ACHN (cell line): ENCODE data around the gene KCNC1.

ENCODE experiments used
- DNase-seq: peaks from one replicate; pipeline ENCODE4 v3.0.0-alpha.2; 2015
- in situ Hi-C: cut with HindIII; loops from 2 replicates; pipeline ENCODE4 v1.10.0; 2017; ENCODE audit warnings: low sequenced_read_pairs, low pct_ligation_motif_present, low pct_unique_long_range_greater_than_20kb

KCNC1 gene

DNA sequence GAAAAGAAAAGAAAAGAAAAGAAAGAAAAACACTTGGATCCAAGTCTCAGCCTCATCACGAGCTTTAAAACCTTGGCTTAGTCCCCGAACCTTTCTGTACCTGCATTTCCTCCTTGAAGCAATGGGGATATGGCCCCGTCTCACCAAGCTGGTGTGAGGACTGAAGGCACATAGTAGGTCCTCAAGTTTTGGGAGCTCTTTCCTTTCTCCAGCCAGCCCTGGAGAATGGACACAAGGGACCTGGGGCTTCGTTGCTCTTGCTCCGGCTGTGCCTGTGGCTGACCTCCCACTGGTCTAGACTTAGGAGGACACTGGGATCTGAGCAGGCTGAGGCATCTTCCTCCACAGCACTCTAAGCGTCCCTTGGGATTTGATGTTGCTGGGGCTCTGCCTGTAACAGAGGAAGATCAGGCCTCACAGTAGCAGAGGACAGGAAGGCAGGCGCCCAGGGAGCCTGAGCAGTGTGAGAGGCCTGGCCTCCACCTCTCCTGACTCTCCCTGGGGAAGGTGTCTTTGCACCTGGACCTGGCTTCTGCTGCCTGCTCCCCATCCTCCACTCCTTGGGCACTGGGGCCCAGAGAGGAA lies 32.8 kb downstream of the KCNC1 start:
- in situ Hi-C loops: no loop called here
- DNase-seq: no peak

DNA sequence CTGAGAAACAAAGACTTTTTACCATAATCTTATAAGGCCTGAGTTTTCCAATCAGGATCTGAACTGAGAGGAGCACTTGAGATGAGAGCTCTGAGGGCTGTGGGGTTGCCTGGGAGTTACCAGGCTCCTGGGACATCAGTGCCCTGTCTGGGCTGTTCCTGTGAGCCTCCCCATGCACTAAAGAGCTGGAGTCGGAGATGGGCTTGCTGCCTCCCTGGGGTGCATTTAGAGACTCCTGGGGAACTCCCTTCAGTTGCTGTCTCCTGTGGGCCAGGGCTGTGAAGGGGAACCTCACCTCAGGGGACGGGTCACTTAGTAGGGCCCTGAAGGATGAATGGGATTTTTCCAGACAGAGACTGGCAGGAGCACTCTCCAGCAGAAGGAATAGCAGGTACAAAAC lies 33.3 kb downstream of the KCNC1 start:
- no peak for DNase-seq
- in situ Hi-C loops: no loop called here

DNA sequence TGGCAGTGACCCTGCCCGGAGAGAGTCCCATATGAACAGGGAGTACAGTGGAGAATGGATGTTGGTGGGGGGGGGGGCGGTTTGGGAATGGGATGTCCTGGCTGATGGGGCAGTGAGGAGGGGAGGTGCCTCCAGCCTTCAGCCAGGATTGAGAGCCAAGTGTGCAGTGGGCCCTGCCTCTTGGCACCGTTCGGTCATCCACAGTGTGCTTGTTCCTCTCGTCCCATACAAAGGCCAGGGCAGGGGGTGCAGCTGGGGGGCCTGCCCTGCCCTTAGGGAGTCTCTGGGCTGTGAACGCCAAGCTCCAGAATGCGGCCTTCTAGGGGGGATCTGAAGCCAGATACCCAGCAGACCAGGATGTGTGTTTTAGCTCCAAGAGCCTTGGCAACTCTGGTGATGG lies 34.0 kb downstream of the KCNC1 start:
- no peak for DNase-seq
- in situ Hi-C loops: no loop called here

DNA sequence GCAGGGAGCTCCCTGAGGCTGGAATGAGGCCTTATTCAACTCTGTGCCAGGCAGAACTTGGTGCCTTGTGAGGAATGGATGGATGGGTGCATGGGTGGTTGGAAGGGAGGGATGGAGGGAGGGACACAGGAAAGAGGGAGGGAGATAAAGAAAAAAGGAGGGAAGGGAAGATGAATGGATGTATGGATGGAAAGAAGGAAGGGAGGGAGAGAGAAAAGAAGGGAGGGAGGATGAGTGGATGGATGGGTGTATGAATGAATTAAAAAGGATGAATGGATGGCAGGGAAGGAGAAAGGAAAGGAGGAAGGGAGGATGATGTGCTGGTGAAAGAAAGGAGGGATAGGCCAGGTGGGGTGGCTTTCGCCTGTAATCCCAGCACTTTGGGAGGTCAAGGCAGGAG lies 34.6 kb downstream of the KCNC1 start:
- no peak for DNase-seq
- in situ Hi-C loops: no loop called here

DNA sequence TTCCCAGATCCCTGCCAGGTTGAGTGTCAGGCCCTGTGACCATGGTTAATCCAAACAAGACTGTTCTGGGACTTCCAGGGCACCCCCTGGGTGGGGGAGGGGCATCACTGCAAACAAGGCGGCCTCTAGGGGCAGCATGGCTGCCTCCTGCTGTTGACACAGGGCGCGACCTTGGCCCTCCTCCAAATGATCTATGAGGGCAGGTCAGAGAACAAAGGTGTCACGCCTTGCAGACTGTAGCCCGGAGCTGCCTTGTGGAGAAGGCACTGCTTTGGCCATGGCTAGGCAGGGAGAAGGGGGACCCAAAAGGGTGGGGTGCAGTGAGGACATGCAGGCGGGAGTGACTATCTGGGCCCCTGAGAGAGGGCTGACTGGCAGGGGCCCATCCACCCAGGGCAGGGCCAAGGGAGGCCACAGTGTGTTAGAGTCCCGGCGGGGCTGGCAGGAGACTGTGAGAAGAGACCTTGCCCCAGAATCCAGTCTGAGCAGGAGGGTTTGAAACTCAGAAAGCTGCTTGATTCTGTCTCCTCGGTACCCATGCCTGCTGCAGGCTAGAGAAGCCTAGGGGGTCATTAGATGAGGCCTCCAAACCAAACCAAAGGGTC lies 35.6 kb downstream of the KCNC1 start:
- DNase-seq: no peak
- in situ Hi-C loops: no loop called here

DNA sequence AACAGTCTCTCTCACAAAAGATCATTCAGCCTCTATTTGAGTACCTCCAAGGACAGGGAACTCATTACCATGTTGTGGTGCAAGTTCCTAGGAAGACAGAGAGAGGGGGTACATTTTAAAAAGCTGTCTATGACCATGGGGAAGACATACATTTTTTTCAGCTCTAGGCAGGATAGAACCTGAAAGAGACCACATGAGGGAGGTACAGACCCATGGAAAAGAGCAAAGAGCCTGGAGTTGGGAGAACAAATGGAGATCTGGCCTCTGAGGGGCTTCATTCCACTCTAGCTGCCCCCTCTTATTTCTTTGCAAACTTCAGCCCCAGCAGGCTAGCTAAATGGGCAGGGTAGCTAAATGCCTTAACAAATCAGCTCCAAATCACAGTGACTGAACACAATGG lies 36.3 kb downstream of the KCNC1 start:
- in situ Hi-C loops: no loop called here
- no peak for DNase-seq

DNA sequence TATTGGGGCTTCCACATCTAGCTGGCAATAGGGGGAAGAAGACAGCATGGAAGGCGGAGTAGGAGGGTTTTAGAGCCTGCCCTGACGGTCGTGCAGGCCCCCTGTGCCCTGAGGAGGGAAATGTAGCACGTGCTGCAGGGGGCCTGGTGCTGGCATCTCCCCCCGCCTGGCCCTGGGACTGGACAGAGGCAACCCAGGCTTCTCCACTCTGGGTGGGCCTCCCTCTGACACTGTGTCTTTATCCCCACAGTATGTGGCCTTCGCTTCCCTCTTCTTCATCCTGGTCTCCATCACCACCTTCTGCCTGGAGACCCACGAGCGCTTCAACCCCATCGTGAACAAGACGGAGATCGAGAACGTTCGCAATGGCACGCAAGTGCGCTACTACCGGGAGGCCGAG lies 36.8 kb downstream of the KCNC1 start:
- in situ Hi-C loops: no loop called here
- DNase-seq: no peak

DNA sequence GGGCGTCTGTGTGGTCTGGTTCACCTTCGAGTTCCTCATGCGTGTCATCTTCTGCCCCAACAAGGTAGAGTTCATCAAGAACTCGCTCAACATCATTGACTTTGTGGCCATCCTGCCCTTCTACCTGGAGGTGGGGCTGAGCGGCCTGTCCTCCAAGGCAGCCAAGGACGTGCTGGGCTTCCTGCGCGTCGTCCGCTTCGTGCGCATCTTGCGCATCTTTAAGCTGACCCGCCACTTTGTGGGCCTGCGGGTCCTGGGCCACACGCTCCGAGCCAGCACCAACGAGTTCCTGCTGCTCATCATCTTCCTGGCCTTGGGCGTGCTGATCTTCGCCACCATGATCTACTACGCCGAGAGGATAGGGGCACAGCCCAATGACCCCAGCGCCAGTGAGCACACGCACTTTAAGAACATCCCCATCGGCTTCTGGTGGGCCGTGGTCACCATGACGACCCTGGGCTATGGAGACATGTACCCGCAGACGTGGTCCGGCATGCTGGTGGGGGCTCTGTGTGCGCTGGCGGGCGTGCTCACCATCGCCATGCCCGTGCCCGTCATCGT lies 37.3 kb downstream of the KCNC1 start:
- no peak for DNase-seq
- in situ Hi-C loops: no loop called here

DNA sequence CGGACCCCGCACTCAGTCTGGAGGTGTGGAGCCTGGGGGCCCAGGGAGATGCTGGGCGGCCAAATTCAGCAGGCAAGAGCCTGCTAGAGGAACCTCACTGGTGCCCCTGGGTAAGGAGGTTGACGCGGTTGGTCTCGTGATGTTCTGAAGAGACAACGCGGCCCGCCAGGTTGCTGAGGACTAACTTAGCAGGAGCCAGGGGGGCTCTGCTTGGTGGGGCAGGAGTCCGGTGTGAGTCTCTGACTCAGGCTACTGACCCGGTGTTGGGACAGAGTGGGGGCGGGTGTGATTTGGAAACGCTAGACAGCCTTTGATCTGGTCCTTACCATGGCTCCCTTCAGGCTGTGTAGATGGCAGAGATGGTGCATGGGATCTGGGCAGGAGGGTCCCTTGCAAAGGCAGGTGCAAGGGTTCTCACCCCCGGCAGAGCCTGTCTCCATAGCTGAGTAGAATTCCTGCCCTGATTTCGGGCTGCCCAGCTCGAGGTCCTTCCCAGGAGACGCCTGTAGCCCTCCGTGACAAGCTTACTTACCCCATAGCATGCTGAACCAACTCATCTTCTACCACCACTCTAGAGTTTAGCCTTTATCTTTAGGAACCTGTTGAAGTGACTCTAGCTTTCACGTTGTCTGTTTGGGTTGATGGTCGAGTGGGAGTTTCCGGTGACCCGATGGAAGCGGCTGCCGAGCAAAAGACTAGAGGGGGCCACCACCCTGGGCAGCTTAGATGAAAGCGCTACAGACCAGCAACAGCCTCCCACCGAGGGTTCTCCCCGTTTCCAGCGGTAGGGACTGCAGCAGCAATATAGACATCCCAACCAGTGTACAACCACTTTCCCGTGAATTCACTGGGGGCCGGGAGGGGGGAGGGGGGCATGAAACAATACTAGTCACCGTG lies 38.4 kb downstream of the KCNC1 start:
- no peak for DNase-seq
- in situ Hi-C loops: no loop called here

DNA sequence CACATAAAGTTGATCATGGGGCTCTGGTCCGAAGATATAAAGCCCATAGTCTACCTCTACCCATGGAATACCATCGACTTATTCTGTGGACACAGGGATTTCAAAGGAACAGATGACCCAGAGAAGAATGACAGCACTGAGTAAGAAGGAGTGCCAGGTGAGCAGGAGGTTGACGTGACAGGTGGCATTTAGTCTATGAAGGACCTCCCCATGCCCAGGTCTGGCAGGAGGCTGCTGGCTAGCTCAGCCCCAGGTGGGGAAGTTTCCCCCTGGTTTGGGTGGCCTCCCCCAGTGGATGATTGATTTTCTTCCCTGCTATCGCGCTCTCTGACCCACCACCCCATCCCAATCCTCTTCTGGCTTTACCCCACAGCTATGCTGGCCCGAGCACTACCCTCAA lies 39.1 kb downstream of the KCNC1 start:
- in situ Hi-C loops: no loop called here
- DNase-seq: no peak

DNA sequence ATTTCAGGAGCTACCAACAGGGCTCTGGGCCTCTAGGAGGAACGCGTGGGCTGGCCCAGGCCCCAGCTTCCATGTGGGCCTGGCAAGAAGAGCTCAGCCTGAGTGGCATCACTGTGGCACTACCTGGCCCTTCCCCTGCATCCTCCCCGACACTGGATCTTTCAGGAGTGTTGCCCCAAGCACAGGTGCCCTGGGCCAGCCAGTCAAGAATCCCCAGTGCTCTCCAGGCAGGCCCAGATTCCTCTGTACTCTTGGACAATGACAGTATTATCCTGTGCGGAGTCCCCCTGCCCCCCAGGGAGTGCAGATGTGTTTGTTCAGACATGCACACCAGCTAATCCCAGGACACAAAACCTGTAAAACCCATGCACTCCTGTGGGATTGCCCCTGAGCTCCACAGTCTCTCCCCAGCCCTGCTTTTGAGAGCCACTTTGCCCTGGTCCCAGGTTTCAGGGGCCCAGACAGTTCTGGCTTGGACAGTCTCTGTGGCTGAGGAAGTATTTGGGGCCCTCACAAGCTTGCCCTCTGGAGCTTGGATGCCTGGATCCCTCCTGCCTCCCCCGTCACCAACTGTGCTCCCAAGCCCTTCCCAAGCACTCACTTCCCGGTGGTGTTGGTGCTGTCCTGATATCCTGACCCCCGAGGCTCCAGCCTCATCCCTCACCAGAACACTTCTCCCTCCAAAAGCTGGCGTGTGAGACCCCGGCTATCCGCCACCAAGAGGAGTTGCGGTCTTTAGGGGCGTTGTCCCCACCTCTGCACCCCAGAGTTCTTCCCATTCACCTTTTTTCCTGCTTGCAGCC lies 39.9 kb downstream of the KCNC1 start:
- no peak for DNase-seq
- in situ Hi-C loops: no loop called here

DNA sequence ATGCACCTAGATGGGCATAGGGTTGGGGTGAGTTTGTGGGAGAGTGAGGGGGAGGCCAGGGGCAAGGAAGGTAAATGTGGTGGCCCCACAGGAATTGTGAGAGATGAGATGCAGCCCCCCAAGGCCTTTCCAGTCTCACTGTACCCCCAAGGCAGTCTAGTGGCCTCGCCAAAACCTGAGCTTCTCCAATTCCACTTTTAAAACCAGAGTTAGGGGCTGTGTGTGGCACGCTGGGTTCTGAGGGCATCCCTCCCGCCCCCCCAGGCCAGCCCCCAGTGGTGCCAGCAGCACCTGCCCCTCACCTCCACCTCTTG lies 40.4 kb downstream of the KCNC1 start:
- DNase-seq: no peak
- in situ Hi-C loops: no loop called here

DNA sequence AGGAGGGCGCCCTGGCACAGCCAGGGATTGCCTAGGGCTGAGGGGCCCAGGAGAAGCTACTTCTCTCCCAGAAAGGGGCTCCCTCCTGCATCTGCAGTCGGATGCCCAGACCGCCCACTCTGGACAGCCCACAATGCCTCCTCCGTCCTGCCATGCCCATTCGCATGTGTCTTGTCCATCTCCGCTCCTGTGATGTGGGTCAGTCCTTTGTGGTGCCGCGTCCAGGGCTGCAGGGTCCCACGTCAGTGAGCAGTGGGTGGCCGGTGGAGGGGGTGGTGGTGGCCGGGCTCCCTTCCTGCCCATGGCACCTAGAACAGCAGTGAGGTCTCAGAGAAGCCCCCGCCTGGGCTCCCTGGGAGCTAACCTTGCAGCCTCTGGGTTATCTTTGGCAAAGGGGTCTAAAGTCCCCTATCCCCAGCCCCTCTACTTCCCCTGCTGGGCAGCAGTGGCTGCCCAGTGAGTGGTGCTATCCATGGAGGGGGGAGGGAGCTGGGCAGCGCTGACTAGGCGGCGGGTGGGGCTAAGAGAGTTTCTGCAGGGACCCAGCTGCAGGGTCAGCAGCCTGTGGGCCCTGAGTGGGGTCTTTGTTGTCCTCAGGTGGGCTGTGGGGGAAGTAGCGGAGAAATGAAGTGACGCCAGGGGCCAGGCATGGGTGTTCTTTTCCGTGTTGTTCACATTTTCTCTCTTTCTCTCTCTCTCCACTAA lies 41.1 kb downstream of the KCNC1 start:
- in situ Hi-C loops: no loop called here
- no peak for DNase-seq

DNA sequence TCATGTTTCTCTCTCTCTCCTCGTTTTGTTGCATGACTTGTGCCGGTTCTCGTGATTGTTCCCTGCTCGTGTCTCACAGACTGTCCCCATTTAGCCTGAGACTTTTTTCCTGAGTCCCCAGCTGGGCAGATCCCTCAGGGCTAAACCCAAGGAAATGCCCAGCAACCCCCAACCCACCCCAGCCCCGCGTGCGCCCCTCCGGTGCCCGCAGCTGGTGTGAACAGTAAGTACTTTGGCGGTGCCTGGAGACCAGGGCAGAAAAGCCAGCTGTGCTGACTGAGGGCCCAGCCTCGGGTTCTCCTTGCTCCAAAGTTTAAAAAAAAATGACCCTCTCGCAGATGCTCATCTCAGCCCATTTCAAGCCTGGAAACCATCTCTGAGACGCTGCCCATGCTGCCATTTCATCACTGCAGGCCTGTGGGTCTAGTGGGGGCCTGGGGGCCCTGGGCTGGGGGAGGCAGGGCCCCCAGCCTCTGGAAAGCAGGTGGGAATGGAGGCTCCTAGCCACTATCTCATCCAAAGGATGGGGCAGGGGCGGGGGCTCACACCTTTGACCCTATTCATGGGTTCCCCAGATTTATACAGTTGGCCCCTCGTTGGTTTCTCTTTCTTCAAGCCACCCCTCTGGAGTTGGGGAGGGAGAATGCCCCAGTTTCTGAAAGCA lies 41.8 kb downstream of the KCNC1 start:
- no peak for DNase-seq
- in situ Hi-C loops: no loop called here

DNA sequence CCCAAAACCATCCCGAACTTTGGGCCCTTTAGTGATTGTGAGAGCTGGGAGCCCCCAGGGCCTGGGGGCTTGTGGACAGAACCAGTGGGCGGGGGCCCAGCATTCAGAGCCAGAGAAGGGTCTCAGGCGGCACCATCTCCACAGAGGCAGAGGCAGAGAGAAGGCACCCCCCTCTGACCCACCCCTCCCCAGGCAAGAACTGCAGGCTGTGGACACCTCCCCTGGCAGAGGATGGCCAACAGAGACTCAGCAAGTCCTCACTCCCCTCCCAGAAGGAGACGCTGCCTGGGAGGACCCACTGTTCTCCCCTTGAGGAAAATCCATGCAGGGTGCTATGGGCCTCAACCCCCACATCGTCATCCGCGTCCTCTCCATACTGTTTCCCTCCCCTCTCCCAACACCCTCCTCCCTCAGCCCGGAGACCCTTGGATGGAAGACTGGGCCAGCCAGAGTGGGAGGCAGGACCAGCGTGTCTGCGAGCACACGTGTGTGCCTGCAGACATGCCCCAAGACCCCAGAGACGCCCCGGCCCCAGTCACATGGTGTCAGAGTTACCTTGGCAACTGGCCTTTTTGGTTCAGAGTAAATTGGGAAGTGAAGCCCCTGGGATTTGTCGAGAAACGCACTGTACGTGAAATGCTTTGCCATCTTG lies 42.6 kb downstream of the KCNC1 start:
- DNase-seq: no peak
- in situ Hi-C loops: no loop called here

DNA sequence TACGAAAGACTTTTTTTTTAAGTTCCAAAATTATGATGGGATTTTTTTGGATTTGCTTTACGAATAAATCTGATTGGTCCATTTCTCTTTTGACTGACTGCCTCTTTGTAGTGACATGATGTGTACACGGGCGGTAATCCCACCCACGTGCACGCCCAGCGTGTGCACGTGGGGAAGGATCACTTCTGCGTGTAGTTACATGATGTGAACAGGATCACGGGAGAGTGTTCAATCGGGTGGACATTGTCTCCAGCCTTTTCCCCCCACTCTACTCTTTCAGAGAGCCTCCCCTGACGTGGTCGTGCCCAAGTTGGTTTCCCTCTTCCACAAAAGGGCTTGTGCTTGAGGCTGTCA lies 43.1 kb downstream of the KCNC1 start:
- in situ Hi-C loops: no loop called here
- DNase-seq: no peak

DNA sequence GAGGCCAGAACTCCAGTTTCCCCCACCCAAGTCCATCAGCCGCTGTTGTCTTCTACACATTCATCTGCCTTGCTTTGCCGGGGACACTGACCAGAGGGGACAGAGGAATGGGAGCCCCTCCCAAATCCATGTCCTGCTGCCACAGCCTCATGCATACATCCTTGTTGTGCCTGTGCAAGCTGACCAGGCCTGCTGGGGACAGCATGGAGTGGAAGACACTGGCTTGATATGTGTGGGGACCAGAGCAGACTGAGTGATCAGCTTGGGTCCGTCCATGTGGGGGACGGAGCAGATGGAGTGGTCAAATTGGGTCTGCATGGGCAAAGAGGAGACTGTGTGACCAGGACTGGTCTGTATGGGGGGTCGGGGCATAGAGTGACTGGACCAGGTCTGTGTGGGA lies 43.8 kb downstream of the KCNC1 start:
- in situ Hi-C loops: no loop called here
- no peak for DNase-seq
